OCI-LY7 (cell line): Measurements from ENCODE around the gene DDC. TPM values are rescaled to one million over a fixed set of nuclear protein-coding genes. Genes with fewer than 3 reads are reported as not detected.

Experiments
- BruUV-seq: library from RNA; stranded (reverse); fragments of 400-500 nt; replicated peaks from 2 replicates; lab custom pipeline; 2021; lab: Mats Ljungman, UMichigan
- CTCF ChIA-PET: fragments of 300-600 bp; sonication (Branson Sonifier 250); formaldehyde crosslinking; loops from one replicate; lab custom pipeline; 2022; ENCODE audit warnings: antibody characterized with exemption; ENCODE audit not compliant: unreplicated experiment; lab: Charles Lee
- POLR2A ChIA-PET: fragments of 300-600 bp; sonication (Branson Sonifier 250); formaldehyde crosslinking; loops from one replicate; lab custom pipeline; 2022; ENCODE audit warnings: antibody characterized with exemption; lab: Charles Lee
- DNase-seq: peaks from one replicate; pipeline ENCODE4 v3.0.0-alpha.2; 2015; ENCODE audit warnings: low spot score
- H2AFZ ChIP-seq: fragments of 200-600 bp; sonication (generic), shearing (Covaris generic); 2 replicates; pipeline ENCODE4 v1.6.1; 2014; ENCODE audit warnings: mild to moderate bottlenecking, antibody characterized with exemption, low read length, moderate library complexity
- H3K27ac ChIP-seq: fragments of 200-600 bp; sonication (generic); 2 replicates; pipeline ENCODE4 v1.5.1; 2014; ENCODE audit warnings: mixed run types, low read depth, mild to moderate bottlenecking, moderate library complexity, low read length, inconsistent platforms; ENCODE audit not compliant: poor library complexity, severe bottlenecking
- H3K36me3 ChIP-seq: fragments of 200-600 bp; sonication (generic); 2 replicates; pipeline ENCODE4 v1.6.1; 2014; ENCODE audit warnings: mild to moderate bottlenecking, antibody characterized with exemption, low read length, moderate library complexity, mixed read lengths; ENCODE audit not compliant: insufficient read depth
- H3K4me1 ChIP-seq: fragments of 200-600 bp; sonication (generic); 2 replicates; pipeline ENCODE4 v1.5.1; 2014; ENCODE audit warnings: mild to moderate bottlenecking, low read length; ENCODE audit not compliant: insufficient read depth, poor library complexity, severe bottlenecking
- H3K4me2 ChIP-seq: fragments of 200-600 bp; sonication (generic); 2 replicates; pipeline ENCODE4 v1.6.1; 2014; ENCODE audit warnings: mild to moderate bottlenecking, low read length
- H3K4me3 ChIP-seq: fragments of 200-600 bp; sonication (generic); 2 replicates; pipeline ENCODE4 v1.5.1; 2014; ENCODE audit warnings: mild to moderate bottlenecking, low read depth, low read length; ENCODE audit not compliant: poor library complexity, severe bottlenecking
- H3K79me2 ChIP-seq: fragments of 200-600 bp; sonication (generic); 2 replicates; pipeline ENCODE4 v1.6.1; 2016; ENCODE audit warnings: low read depth, mild to moderate bottlenecking, low read length, moderate library complexity, mixed read lengths; ENCODE audit not compliant: insufficient read depth
- H3K9me2 ChIP-seq: fragments of 200-600 bp; sonication (generic); 2 replicates; pipeline ENCODE4 v1.6.1; 2016; ENCODE audit warnings: mild to moderate bottlenecking, low read length, mixed read lengths; ENCODE audit not compliant: insufficient read depth
- H3K9me3 ChIP-seq: fragments of 200-600 bp; sonication (generic); 2 replicates; pipeline ENCODE4 v1.6.1; 2014; ENCODE audit warnings: mild to moderate bottlenecking, mixed run types, low read length, mixed read lengths
- H4K20me1 ChIP-seq: fragments of 200-600 bp; sonication (generic); 2 replicates; pipeline ENCODE4 v1.6.1; 2014; ENCODE audit warnings: mild to moderate bottlenecking, antibody characterized with exemption, low read length, moderate library complexity, mixed read lengths; ENCODE audit not compliant: insufficient read depth
- EZH2phosphoT487 ChIP-seq: fragments of 200-600 bp; sonication (generic); IDR thresholded peaks from 2 replicates; pipeline ENCODE4 v1.6.1; 2018; ENCODE audit warnings: low read depth, borderline replicate concordance, mild to moderate bottlenecking, mixed run types, antibody characterized with exemption, low read length, moderate library complexity, mixed read lengths
- intact Hi-C: fragments of 100-400 bp; cut with micrococcal nuclease; formaldehyde crosslinking; loops from one replicate; pipeline ENCODE4 v1.10.0; 2022; ENCODE audit not compliant: unreplicated experiment
- total RNA-seq, 2 experiments: library from RNA; depleted of rRNA in 1 of 2; stranded (reverse); fragments of >200 nt in 1 of 2; shearing (Covaris generic) in 1 of 2; gene quantifications; 2 replicates each; pipeline ENCODE4 v1.2.3, GENCODE V29; 2014 to 2022
- TF ChIP-seq, protein P1 (sequence below): fragments of 200-600 bp; sonication (generic); conservative IDR thresholded peaks from 2 replicates; pipeline ENCODE4 v1.5.1; 2014; ENCODE audit warnings: mild to moderate bottlenecking, antibody characterized with exemption, low read length, moderate library complexity, mixed read lengths

The DDC gene
- total RNA-seq, 2 experiments from 2014 or later: not detected

DNA sequence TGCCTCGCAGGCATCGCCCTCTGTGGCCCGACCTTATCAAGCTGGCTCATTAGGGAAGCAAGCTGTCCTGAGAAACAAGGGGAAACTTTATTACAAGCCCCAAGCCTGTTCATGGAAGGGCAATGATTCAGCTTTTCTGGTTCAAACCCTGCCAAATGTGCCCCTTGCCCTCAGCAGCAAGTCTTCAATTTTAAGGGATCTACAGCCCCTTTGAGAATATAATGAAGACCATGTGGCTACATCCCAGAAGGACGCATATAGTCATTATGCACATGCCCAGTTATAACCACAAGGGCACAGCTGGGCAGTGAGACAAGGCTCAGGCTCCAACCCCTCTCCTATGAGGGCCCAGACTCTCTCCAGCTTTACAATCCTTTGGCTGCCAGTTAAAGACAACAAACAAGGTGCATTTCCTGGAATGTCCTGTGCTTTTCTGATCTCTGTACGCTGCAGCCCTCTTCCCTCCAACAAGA lies 56.7 kb downstream of the DDC start:
- POLR2A ChIA-PET: no interaction called here
- Histone ChIP-seq H2AFZ (no peak overlapping the region), H3K9me3 (no peaks in the 10 kb centered on the region), H3K4me2 (no peak overlapping the region), H3K4me1 (no peaks in the 10 kb centered on the region), H3K9me2 (no peaks in the 10 kb centered on the region), H3K36me3 (no peaks in the 10 kb centered on the region), H4K20me1 (no peaks in the 10 kb centered on the region), H3K4me3 (no peak overlapping the region), H3K27ac (no peak overlapping the region), H3K79me2 (no peaks in the 10 kb centered on the region)
- TF ChIP-seq, protein P1, sequence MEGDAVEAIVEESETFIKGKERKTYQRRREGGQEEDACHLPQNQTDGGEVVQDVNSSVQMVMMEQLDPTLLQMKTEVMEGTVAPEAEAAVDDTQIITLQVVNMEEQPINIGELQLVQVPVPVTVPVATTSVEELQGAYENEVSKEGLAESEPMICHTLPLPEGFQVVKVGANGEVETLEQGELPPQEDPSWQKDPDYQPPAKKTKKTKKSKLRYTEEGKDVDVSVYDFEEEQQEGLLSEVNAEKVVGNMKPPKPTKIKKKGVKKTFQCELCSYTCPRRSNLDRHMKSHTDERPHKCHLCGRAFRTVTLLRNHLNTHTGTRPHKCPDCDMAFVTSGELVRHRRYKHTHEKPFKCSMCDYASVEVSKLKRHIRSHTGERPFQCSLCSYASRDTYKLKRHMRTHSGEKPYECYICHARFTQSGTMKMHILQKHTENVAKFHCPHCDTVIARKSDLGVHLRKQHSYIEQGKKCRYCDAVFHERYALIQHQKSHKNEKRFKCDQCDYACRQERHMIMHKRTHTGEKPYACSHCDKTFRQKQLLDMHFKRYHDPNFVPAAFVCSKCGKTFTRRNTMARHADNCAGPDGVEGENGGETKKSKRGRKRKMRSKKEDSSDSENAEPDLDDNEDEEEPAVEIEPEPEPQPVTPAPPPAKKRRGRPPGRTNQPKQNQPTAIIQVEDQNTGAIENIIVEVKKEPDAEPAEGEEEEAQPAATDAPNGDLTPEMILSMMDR: no peak
- TF ChIP-seq EZH2phosphoT487: no peak
- CTCF ChIA-PET: no interaction called here
- intact Hi-C loops: no loop called here
- DNase-seq: no peak
- BruUV-seq: no TSS peak

DNA sequence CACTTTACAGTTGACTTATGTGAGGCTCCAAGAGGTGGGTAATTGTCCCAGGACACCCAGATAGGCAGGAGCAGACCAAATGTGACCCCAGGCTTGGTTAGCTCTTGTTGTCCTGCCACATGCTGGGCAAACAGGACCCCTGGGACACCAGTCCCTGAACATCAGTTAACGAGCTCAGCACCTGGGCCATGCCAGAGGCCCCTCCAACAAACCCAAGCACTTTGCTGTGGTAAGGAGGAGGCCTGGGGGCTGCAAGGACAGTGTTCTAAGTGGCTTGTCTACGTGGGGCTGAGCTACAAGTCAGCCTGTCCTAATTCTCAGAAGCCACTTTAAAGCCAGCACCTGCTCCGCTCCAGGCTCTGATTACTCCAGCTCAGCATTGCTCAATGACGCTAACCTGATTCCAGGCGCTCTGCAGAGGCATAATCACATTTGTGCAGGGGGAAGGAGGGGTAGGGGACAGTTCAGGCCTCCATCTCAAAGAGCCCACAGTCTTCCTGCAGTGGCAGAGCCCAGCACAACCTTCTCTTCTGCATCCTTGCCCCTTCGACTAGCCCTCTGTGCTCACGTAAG lies 57.2 kb downstream of the DDC start:
- DNase-seq: no peak
- H3K79me2 ChIP-seq: no peaks in the 10 kb centered on the region
- H3K9me3 ChIP-seq: no peaks in the 10 kb centered on the region
- H4K20me1 ChIP-seq: no peaks in the 10 kb centered on the region
- intact Hi-C loops: no loop called here
- ChIA-PET POLR2A (no interaction called here), CTCF (no interaction called here)
- H3K36me3 ChIP-seq: no peaks in the 10 kb centered on the region
- H3K9me2 ChIP-seq: no peaks in the 10 kb centered on the region
- H3K27ac ChIP-seq: no peak overlapping the region
- no peak overlapping the region for H3K4me3 ChIP-seq
- TF ChIP-seq EZH2phosphoT487: no peak
- TF ChIP-seq, protein P1: no peak
- H3K4me1 ChIP-seq: no peaks in the 10 kb centered on the region
- no peak overlapping the region for H3K4me2 ChIP-seq
- no peak overlapping the region for H2AFZ ChIP-seq
- no TSS peak for BruUV-seq

DNA sequence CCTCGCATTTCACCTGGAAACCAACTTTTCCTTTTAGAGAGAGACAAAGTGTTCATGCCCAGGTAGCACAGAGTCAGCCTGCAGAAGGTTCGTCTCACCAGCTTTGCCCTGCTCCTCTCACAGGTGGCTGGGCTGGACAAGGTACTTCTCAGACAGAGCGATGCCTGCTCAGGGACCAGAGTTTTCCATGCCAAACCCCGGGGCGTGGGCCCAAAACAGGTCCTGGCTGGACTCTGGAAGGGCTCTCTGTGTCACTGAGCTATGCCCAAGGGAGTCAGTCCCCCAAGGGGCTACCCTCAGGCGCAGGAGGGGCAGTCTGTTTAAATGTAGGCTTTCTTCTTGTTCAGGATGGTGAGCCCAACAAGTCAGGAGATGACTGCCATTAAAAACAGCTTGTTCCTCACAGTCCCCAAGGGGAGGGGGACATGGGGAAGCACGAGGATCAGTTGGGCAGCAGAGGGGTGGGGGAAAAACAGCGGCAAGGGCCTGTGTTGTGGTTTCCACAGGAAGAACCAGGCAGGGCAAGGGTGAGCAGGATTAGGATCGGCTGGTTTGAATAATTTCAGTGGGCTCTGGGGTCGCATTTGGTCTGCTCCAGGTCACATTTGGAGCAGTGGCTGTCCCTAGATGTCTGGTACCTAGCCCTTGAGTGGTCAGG lies 59.5 kb downstream of the DDC start:
- no peaks in the 10 kb centered on the region for H3K9me3 ChIP-seq
- H3K79me2 ChIP-seq: no peaks in the 10 kb centered on the region
- H3K4me2 ChIP-seq: no peak overlapping the region
- POLR2A ChIA-PET: interaction anchor here (0.6 kb wide), 1 partner anchor 362 kb away, joined by 3 read pairs; no protein-coding TSS in a partner anchor
- CTCF ChIA-PET: interaction anchor here (0.7 kb wide), 1 partner anchor 192 kb away, joined by 3 read pairs; no protein-coding TSS in a partner anchor
- BruUV-seq: no TSS peak
- no peaks in the 10 kb centered on the region for H3K9me2 ChIP-seq
- H3K4me1 ChIP-seq: no peaks in the 10 kb centered on the region
- H4K20me1 ChIP-seq: no peaks in the 10 kb centered on the region
- H2AFZ ChIP-seq: no peak overlapping the region
- H3K36me3 ChIP-seq: no peaks in the 10 kb centered on the region
- no peak for DNase-seq
- no peak overlapping the region for H3K4me3 ChIP-seq
- intact Hi-C loops: no loop called here
- H3K27ac ChIP-seq: no peak overlapping the region
- TF ChIP-seq, protein P1: no peak
- no peak for TF ChIP-seq EZH2phosphoT487
